A549 (cell line): Measurements from ENCODE around the gene SART1.

Experiments used
- ESRRA ChIP-seq: fragments of 150-350 bp; IDR thresholded peaks from 2 replicates; pipeline ENCODE4 v1.6.1; 2014; ENCODE audit warnings: mild to moderate bottlenecking, low read length, borderline replicate concordance
- RNF2 ChIP-seq: fragments of 200-600 bp; sonication (generic); IDR thresholded peaks from 2 replicates; pipeline ENCODE4 v1.6.1; 2016; ENCODE audit warnings: low read depth, mild to moderate bottlenecking, antibody characterized with exemption, moderate library complexity, borderline replicate concordance
- TF ChIP-seq, protein P1 (sequence below): fragments of >200 bp; sonication (Bioruptor Twin); formaldehyde crosslinking; IDR thresholded peaks from 3 replicates; pipeline ENCODE4 v1.5.1; 2016

DNA sequence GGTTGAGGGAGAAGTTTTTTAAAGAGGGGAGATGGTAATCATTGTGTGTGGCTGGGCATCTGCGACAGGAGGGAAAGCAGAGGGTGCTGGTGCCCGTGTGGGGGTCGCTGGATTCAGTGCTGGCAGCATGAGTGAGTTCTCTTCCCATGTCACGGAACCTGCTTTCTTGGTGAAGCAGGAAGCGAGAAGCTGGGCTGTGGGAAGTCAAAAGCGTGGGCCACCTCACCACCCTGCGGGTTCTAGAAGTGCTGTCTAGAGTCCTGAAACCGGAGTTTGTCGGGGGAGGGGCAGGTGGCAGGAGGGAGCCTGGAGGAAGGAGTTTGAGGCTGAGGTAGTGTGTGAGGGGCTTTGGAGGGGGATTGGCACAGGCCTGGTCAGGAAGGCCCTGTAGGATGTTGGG lies 14.2 kb downstream of the SART1 start:
- no peak for TF ChIP-seq RNF2
- TF ChIP-seq ESRRA = no peak
- TF ChIP-seq, protein P1, sequence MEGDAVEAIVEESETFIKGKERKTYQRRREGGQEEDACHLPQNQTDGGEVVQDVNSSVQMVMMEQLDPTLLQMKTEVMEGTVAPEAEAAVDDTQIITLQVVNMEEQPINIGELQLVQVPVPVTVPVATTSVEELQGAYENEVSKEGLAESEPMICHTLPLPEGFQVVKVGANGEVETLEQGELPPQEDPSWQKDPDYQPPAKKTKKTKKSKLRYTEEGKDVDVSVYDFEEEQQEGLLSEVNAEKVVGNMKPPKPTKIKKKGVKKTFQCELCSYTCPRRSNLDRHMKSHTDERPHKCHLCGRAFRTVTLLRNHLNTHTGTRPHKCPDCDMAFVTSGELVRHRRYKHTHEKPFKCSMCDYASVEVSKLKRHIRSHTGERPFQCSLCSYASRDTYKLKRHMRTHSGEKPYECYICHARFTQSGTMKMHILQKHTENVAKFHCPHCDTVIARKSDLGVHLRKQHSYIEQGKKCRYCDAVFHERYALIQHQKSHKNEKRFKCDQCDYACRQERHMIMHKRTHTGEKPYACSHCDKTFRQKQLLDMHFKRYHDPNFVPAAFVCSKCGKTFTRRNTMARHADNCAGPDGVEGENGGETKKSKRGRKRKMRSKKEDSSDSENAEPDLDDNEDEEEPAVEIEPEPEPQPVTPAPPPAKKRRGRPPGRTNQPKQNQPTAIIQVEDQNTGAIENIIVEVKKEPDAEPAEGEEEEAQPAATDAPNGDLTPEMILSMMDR = no peak
